Glutamatergic neuron (in vitro differentiated cells): ENCODE measurements around the gene MS4A18. TPM values are rescaled to one million over a fixed set of nuclear protein-coding genes. Genes with fewer than 3 reads are reported as not detected.

Source experiments
- DNase-seq: peaks from one replicate; pipeline ENCODE4 v3.0.0; 2022
- H3K27ac Mint-ChIP-seq: one replicate; pipeline ENCODE4 v1.8.0; 2020; ENCODE audit warnings: mild to moderate bottlenecking, mixed read lengths, inconsistent platforms; ENCODE audit not compliant: unreplicated experiment
- H3K27me3 Mint-ChIP-seq: one replicate; pipeline ENCODE4 v1.8.0; 2020; ENCODE audit warnings: mild to moderate bottlenecking, moderate library complexity, mixed read lengths, inconsistent platforms; ENCODE audit not compliant: unreplicated experiment
- H3K36me3 Mint-ChIP-seq: one replicate; pipeline ENCODE4 v1.8.0; 2020; ENCODE audit warnings: mild to moderate bottlenecking, mixed read lengths, inconsistent platforms; ENCODE audit not compliant: unreplicated experiment
- H3K4me1 Mint-ChIP-seq: one replicate; pipeline ENCODE4 v1.8.0; 2020; ENCODE audit warnings: mild to moderate bottlenecking, low read depth, mixed read lengths, inconsistent platforms; ENCODE audit not compliant: unreplicated experiment
- H3K4me3 Mint-ChIP-seq: one replicate; pipeline ENCODE4 v1.8.0; 2020; ENCODE audit warnings: mild to moderate bottlenecking, mixed read lengths, inconsistent platforms; ENCODE audit not compliant: unreplicated experiment
- H3K9me3 Mint-ChIP-seq: one replicate; pipeline ENCODE4 v1.8.0; 2020; ENCODE audit warnings: mild to moderate bottlenecking, moderate library complexity, mixed read lengths, inconsistent platforms; ENCODE audit not compliant: unreplicated experiment
- CTCF ChIP-seq: fragments of 200-600 bp; sonication (generic); IDR thresholded peaks from one replicate; pipeline ENCODE4 v1.5.0; 2021; ENCODE audit not compliant: partially characterized antibody, unreplicated experiment
- total RNA-seq: library from RNA; stranded (reverse); fragmentation: NEBNext Ultra II Directional; extraction: Animal tissue kit (Norgen Biotek cat#: 25700); gene quantifications from one replicate; pipeline ENCODE4 v1.2.1, GENCODE V29; 2021; ENCODE audit not compliant: unreplicated experiment

Gene MS4A18
- total RNA-seq, 1 donor from 2014 or later: not detected

GRCh38 chr11:60788401-60789125 is 64.0 kb downstream of the MS4A18 start:
- Mint-ChIP-seq H3K27ac (no peak overlapping the region), H3K36me3 (peaks cover 16% of the 10 kb centered on the region), H3K4me3 (no peak overlapping the region), H3K27me3 (peaks cover 12% of the 10 kb centered on the region), H3K4me1 (peaks cover 6% of the 10 kb centered on the region), H3K9me3 (peaks cover 14% of the 10 kb centered on the region)
- no peak for DNase-seq
- TF ChIP-seq CTCF: no peak

- Mint-ChIP-seq H3K9me3 (peaks cover 17% of the 10 kb centered on the region), H3K4me1 (peaks cover 3% of the 10 kb centered on the region), H3K36me3 (peaks cover 20% of the 10 kb centered on the region), H3K4me3 (no peak overlapping the region), H3K27ac (no peak overlapping the region), H3K27me3 (peaks cover 12% of the 10 kb centered on the region)
- no peak for DNase-seq
- no peak for TF ChIP-seq CTCF
These were observed 66.2 kb downstream of the MS4A18 start for GRCh38 chr11:60790726-60791125.

GRCh38 chr11:60791153-60791933 is 66.8 kb downstream of the MS4A18 start:
- Mint-ChIP-seq H3K27me3 (peaks cover 12% of the 10 kb centered on the region), H3K27ac (no peak overlapping the region), H3K4me1 (no peaks in the 10 kb centered on the region), H3K36me3 (peaks cover 20% of the 10 kb centered on the region), H3K9me3 (peaks cover 17% of the 10 kb centered on the region), H3K4me3 (no peak overlapping the region)
- TF ChIP-seq CTCF: no peak
- no peak for DNase-seq

- H3K4me3 Mint-ChIP-seq: no peak overlapping the region
- no peaks in the 10 kb centered on the region for H3K4me1 Mint-ChIP-seq
- H3K36me3 Mint-ChIP-seq: peaks cover 20% of the 10 kb centered on the region
These were observed 68.0 kb downstream of the MS4A18 start for GRCh38 chr11:60792521-60792920.

More at GRCh38 chr11:60792521-60792920, 68.0 kb downstream of the MS4A18 start:
- H3K9me3 Mint-ChIP-seq: peaks cover 17% of the 10 kb centered on the region
- H3K27ac Mint-ChIP-seq: no peak overlapping the region
- peaks cover 12% of the 10 kb centered on the region for H3K27me3 Mint-ChIP-seq
- no peak for DNase-seq
- no peak for TF ChIP-seq CTCF

Other genes starting within 250 kb of the MS4A18 start
- gene MS4A12, start 231.9 kb upstream of the MS4A18 start, total RNA-seq: not detected
- not detected for gene MS4A13, start 209.3 kb upstream of the MS4A18 start, total RNA-seq
- not detected for gene MS4A8, start 25.1 kb upstream of the MS4A18 start, total RNA-seq
- not detected for gene MS4A15, start 32.1 kb downstream of the MS4A18 start, total RNA-seq
- gene MS4A10, start 60.6 kb downstream of the MS4A18 start, total RNA-seq: not detected
- 12.7 TPM for gene CCDC86, start 117.4 kb downstream of the MS4A18 start, total RNA-seq
- gene PTGDR2, start 131.2 kb downstream of the MS4A18 start, total RNA-seq: 0.32 TPM
- not detected for gene ZP1, start 142.8 kb downstream of the MS4A18 start, total RNA-seq
- 74.4 TPM for gene PRPF19, start 181.9 kb downstream of the MS4A18 start, total RNA-seq
- gene TMEM109, start 189.4 kb downstream of the MS4A18 start, total RNA-seq: 4.0 TPM
- 664 TPM for gene TMEM132A, start 199.7 kb downstream of the MS4A18 start, total RNA-seq
- 4.4 TPM for gene SLC15A3, start 227.5 kb downstream of the MS4A18 start, total RNA-seq
- gene CD6, start 247.0 kb downstream of the MS4A18 start, total RNA-seq: not detected